ENCODE measurements around the gene POLR2E. TPM values are rescaled to one million over a fixed set of nuclear protein-coding genes. Genes with fewer than 3 reads are reported as not detected.
A peak's percentile ranks its signal among the peaks of the same experiment; 100 is the strongest.

POLR2E gene
- total and polyA plus RNA-seq, 11 donors, result 116 to 220 (median 139) TPM

GRCh38 chr19:1110809-1111640, 15.8 kb upstream of the POLR2E start:
- H3K27me3 ChIP-seq, result no peaks in the 10 kb centered on the region
- peak in 1 of 5 donors; percentile 29 for DNase-seq
- H3K36me3 ChIP-seq, result peaks cover 0 to 96% (median 64%) of the 10 kb centered on the region in 9 donors
- H3K9me3 ChIP-seq, result no peaks in the 10 kb centered on the region
- H3K4me3 ChIP-seq, result no peak overlapping the region
- 67 to 85% (median 82%) methylated on average over 13 to 18 of the region's 18 CpGs for WGBS, 4 donors
- TF ChIP-seq, protein P1, sequence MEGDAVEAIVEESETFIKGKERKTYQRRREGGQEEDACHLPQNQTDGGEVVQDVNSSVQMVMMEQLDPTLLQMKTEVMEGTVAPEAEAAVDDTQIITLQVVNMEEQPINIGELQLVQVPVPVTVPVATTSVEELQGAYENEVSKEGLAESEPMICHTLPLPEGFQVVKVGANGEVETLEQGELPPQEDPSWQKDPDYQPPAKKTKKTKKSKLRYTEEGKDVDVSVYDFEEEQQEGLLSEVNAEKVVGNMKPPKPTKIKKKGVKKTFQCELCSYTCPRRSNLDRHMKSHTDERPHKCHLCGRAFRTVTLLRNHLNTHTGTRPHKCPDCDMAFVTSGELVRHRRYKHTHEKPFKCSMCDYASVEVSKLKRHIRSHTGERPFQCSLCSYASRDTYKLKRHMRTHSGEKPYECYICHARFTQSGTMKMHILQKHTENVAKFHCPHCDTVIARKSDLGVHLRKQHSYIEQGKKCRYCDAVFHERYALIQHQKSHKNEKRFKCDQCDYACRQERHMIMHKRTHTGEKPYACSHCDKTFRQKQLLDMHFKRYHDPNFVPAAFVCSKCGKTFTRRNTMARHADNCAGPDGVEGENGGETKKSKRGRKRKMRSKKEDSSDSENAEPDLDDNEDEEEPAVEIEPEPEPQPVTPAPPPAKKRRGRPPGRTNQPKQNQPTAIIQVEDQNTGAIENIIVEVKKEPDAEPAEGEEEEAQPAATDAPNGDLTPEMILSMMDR (IDR thresholded peaks at IDR 0.05), result no peak
- TF ChIP-seq POLR2A (IDR thresholded peaks at IDR 0.05), result no peak
- no peak for ATAC-seq
- intact Hi-C loops (cut with DNase I), result loop anchor here (5.0 kb wide), 4 partner anchors 61 to 126 kb away; partner anchors contain the start of genes CBARP (in 1 of the 10) and SBNO2 (in 1 of the 10)
- peaks cover 5 to 43% (median 23%) of the 10 kb centered on the region in 12 donors for H3K4me1 ChIP-seq
- H3K27ac ChIP-seq, result peak overlapping the region in 6 of 12 donors; percentile 9 to 82 (median 26)

- no peaks in the 10 kb centered on the region for H3K9me3 ChIP-seq
- peak in 1 of 5 donors; percentile 31 for DNase-seq
- TF ChIP-seq, protein P1 (IDR thresholded peaks at IDR 0.05), result no peak
- no peak for TF ChIP-seq POLR2A (IDR thresholded peaks at IDR 0.05)
- H3K4me1 ChIP-seq, result peaks cover 5 to 54% (median 30%) of the 10 kb centered on the region in 12 donors
- H3K27me3 ChIP-seq, result no peaks in the 10 kb centered on the region
- intact Hi-C loops (cut with DNase I), result loop anchor here (5.0 kb wide), 4 partner anchors 62 to 127 kb away; partner anchors contain the start of genes CBARP (in 1 of the 10) and SBNO2 (in 1 of the 10)
- peaks cover 0 to 87% (median 54%) of the 10 kb centered on the region in 9 donors for H3K36me3 ChIP-seq
- no peak overlapping the region for H3K4me3 ChIP-seq
- no peak overlapping the region for H3K27ac ChIP-seq
- no peak for ATAC-seq
- WGBS, 4 donors, result 88 to 94% (median 93%) methylated on average over 35 to 54 of the region's 54 CpGs
These were observed 14.8 kb upstream of the POLR2E start for GRCh38 chr19:1109697-1110671.

DNA sequence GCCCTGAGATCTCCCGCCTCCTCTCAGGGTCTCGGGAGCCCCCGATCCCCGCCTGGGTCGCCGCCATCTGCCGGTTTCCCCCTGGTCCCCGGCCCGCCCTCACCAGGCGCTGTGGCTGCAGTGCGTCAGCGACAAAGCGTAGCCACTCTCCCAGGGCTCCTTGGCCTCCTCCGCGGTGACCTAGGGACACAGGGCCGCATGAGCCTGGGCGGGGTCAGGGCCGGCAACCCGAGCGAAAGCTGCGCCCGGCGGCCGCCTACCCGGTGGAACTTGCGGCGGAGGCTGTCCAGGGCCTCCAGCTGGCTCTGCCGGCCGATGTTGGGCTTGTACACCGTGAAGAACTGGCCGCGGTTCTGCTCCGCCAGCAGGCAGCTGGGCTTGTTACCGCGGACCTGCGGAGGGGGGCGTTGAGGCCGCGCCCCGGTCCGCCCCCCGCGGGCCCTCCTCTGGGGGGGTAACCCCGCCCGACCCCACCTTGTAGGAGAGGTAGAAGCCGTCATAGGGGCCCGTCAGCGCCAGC, 13.9 kb upstream of the POLR2E start:
- H3K36me3 ChIP-seq, result peaks cover 0 to 78% (median 47%) of the 10 kb centered on the region in 9 donors
- WGBS, 4 donors, result 92 to 95% (median 94%) methylated on average over 26 to 48 of the region's 48 CpGs

More for the DNA sequence above, 13.9 kb upstream of the POLR2E start:
- Histone ChIP-seq H3K27ac (peak overlapping the region in 1 of 12 donors; percentile 68), H3K27me3 (no peaks in the 10 kb centered on the region), H3K4me3 (peak overlapping the region in 1 of 12 donors; percentile 45), H3K9me3 (no peaks in the 10 kb centered on the region), H3K4me1 (peaks cover 5 to 55% (median 31%) of the 10 kb centered on the region in 12 donors)
- DNase-seq (peak in 2 of 5 donors; percentile 30 to 64), ATAC-seq (no peak)
- TF ChIP-seq, protein P1 (IDR thresholded peaks at IDR 0.05), result no peak
- TF ChIP-seq POLR2A (IDR thresholded peaks at IDR 0.05), result no peak
- intact Hi-C loops (cut with DNase I), result no loop called here
